B cell (primary cell): Measurements from ENCODE around the gene CASR.

Experiments used
- EZH2 ChIP-seq: IDR thresholded peaks from 2 replicates; pipeline ENCODE4 v1.6.1; 2012; ENCODE audit warnings: borderline replicate concordance, low read depth, mild to moderate bottlenecking, moderate library complexity, low read length; ENCODE audit not compliant: insufficient read depth, poor library complexity, severe bottlenecking
- TF ChIP-seq, protein P1 (sequence below): fragments of 200-600 bp; IDR thresholded peaks from one replicate; pipeline ENCODE4 v1.8.0; 2022; ENCODE audit warnings: antibody characterized with exemption, mild to moderate bottlenecking

- TF ChIP-seq EZH2 = no peak
- TF ChIP-seq, protein P1, sequence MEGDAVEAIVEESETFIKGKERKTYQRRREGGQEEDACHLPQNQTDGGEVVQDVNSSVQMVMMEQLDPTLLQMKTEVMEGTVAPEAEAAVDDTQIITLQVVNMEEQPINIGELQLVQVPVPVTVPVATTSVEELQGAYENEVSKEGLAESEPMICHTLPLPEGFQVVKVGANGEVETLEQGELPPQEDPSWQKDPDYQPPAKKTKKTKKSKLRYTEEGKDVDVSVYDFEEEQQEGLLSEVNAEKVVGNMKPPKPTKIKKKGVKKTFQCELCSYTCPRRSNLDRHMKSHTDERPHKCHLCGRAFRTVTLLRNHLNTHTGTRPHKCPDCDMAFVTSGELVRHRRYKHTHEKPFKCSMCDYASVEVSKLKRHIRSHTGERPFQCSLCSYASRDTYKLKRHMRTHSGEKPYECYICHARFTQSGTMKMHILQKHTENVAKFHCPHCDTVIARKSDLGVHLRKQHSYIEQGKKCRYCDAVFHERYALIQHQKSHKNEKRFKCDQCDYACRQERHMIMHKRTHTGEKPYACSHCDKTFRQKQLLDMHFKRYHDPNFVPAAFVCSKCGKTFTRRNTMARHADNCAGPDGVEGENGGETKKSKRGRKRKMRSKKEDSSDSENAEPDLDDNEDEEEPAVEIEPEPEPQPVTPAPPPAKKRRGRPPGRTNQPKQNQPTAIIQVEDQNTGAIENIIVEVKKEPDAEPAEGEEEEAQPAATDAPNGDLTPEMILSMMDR = no peak
These were observed 79.6 kb downstream of the CASR start for GRCh38 chr3:122263058-122263457.
